Muscle of leg (tissue), 9 donors: ENCODE results near the gene FRG2C. TPM values are rescaled to one million over a fixed set of nuclear protein-coding genes. Genes with fewer than 3 reads are reported as not detected.

Source experiments
- polyA plus RNA-seq, 8 donors: library from polyadenylated mRNA; unstranded; fragments of 120-200 nt; gene quantifications; one replicate each; pipeline versions ENCODE4 v1.2.1 to v1.2.3, GENCODE V29; 2013; ENCODE audit warnings: inconsistent platforms in 1 of 8, low replicate concordance in 1 of 8; ENCODE audit not compliant: insufficient read length in 8 of 8, insufficient read depth in 1 of 8
- total RNA-seq: library from RNA; stranded (reverse); fragments of 120-200 nt; gene quantifications from one replicate; pipeline ENCODE4 v1.2.4, GENCODE V29; 2013

FRG2C gene
- total and polyA plus RNA-seq, 9 donors, result 0.09 TPM; not detected in 8

Other genes starting within 250 kb of the FRG2C start
- gene ZNF717, start 121.2 kb downstream of the FRG2C start, total RNA-seq, result 12.4 TPM
- 10 to 100 TPM in 2 of 8 donors, 1 to 10 TPM in 6; 5.2 to 11.2 (median 7.4) TPM for gene ZNF717, start 121.2 kb downstream of the FRG2C start, polyA plus RNA-seq